Upper lobe of left lung (tissue), 6 donors: ENCODE results near the gene TADA3. TPM values are rescaled to one million over a fixed set of nuclear protein-coding genes. Genes with fewer than 3 reads are reported as not detected.

Experiments used
- ATAC-seq, 2 donors: fragments of 200-7000 bp; cut with Tn5 transposase; one replicate each; pipeline ENCODE4 v1.9.1; 2022; ENCODE audit warnings: mild to moderate bottlenecking in 2 of 2, moderate library complexity in 2 of 2; ENCODE audit not compliant: low FRiP score in 2 of 2
- DNase-seq, 2 donors: peaks; one replicate each; pipeline ENCODE4 v3.0.0-alpha.2; 2019 to 2020
- H3K27ac ChIP-seq, 4 donors: fragments of 200-600 bp; sonication (generic); one replicate each; pipeline ENCODE4 v1.5.1; 2016 to 2019
- H3K27me3 ChIP-seq, 4 donors: fragments of 200-600 bp; sonication (generic); one replicate each; pipeline ENCODE4 v1.5.1; 2017 to 2019
- H3K36me3 ChIP-seq, 4 donors: fragments of 200-600 bp; sonication (generic); one replicate each; pipeline ENCODE4 v1.5.1; 2016 to 2019
- H3K4me1 ChIP-seq, 4 donors: fragments of 200-600 bp; sonication (generic); one replicate each; pipeline ENCODE4 v1.5.1; 2018 to 2019
- H3K4me3 ChIP-seq, 4 donors: fragments of 200-600 bp; sonication (generic); one replicate each; pipeline ENCODE4 v1.5.1; 2017 to 2019; ENCODE audit warnings: mild to moderate bottlenecking in 2 of 4, moderate library complexity in 1 of 4
- H3K9me3 ChIP-seq, 4 donors: fragments of 200-600 bp; sonication (generic); one replicate each; pipeline ENCODE4 v1.5.1; 2018 to 2019
- EP300 ChIP-seq, 4 donors: sonication (generic); formaldehyde crosslinking; IDR thresholded peaks; one replicate each; pipeline ENCODE4 v1.5.1; 2017; ENCODE audit warnings: antibody characterized with exemption in 4 of 4, control low read depth in 2 of 4
- POLR2A ChIP-seq, 4 donors: fragments of 450-650 bp; IDR thresholded peaks; one replicate each; pipeline ENCODE4 v1.5.1; 2016 to 2017; ENCODE audit warnings: antibody characterized with exemption in 4 of 4, mild to moderate bottlenecking in 2 of 4
- POLR2AphosphoS5 ChIP-seq, 2 donors: sonication (generic); formaldehyde crosslinking; IDR thresholded peaks; one replicate each; pipeline ENCODE4 v1.5.1; 2017; ENCODE audit warnings: antibody characterized with exemption in 2 of 2
- WGBS, 2 donors: methylation state at CpG; one replicate each; pipeline ENCODE4 v1.1.5; 2017 to 2018; 5-methylcytosine and 5-hydroxymethylcytosine counted together
- total RNA-seq, 6 donors: library from RNA; depleted of rRNA in 4 of 6; stranded (reverse); fragments of >200 nt in 4 of 6; gene quantifications; one replicate each; pipeline versions ENCODE4 v1.1.0 to v1.2.1, GENCODE V29; 2016 to 2021
- TF ChIP-seq, protein P1 (sequence below), 6 experiments: fragments of 450-650 bp in 4 of 6; fragments of 200-600 bp in 2 of 6; sonication (generic) in 2 of 6; IDR thresholded peaks; one replicate each; pipeline ENCODE4 v1.5.1; 2016 to 2019; ENCODE audit warnings: antibody characterized with exemption in 6 of 6
- donor health status: DM: no; HTN: no; CAD: no; lungs with moderate emphysema.
- donor health status: DM: no; HTN: yes; CAD: no; lungs with severe emphysema.

The TADA3 gene
- total RNA-seq, 6 donors from 2014 or later: 48.2 to 68.0 (median 60.7) TPM

DNA sequence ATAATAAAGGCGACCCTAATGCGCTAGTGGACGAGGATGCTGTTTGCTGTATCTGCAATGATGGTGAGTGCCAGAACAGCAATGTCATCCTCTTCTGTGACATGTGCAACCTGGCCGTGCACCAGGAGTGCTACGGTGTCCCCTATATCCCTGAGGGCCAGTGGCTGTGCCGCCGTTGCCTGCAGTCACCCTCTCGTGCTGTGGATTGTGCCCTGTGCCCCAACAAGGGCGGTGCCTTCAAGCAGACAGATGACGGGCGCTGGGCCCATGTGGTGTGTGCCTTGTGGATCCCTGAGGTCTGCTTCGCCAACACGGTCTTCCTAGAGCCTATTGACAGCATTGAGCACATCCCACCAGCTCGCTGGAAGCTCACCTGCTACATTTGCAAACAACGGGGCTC is 53.1 kb downstream of the TADA3 start:
- Histone ChIP-seq H3K27me3 (no peaks in the 10 kb centered on the region), H3K4me1 (peaks cover 0 to 15% (median 0%) of the 10 kb centered on the region in 4 donors), H3K9me3 (no peaks in the 10 kb centered on the region), H3K27ac (no peak overlapping the region), H3K36me3 (peaks cover 62 to 100% (median 86%) of the 10 kb centered on the region in 4 donors), H3K4me3 (no peak overlapping the region)
- DNase-seq (no peak), ATAC-seq (no peak)
- WGBS, 2 donors: 95 to 98% methylated on average over 5 to 12 of the region's 15 CpGs
- TF ChIP-seq POLR2A (IDR thresholded peaks at IDR 0.05) (no peak), EP300 (IDR thresholded peaks at IDR 0.05) (no peak), POLR2AphosphoS5 (IDR thresholded peaks at IDR 0.05) (no peak)
- TF ChIP-seq, protein P1, sequence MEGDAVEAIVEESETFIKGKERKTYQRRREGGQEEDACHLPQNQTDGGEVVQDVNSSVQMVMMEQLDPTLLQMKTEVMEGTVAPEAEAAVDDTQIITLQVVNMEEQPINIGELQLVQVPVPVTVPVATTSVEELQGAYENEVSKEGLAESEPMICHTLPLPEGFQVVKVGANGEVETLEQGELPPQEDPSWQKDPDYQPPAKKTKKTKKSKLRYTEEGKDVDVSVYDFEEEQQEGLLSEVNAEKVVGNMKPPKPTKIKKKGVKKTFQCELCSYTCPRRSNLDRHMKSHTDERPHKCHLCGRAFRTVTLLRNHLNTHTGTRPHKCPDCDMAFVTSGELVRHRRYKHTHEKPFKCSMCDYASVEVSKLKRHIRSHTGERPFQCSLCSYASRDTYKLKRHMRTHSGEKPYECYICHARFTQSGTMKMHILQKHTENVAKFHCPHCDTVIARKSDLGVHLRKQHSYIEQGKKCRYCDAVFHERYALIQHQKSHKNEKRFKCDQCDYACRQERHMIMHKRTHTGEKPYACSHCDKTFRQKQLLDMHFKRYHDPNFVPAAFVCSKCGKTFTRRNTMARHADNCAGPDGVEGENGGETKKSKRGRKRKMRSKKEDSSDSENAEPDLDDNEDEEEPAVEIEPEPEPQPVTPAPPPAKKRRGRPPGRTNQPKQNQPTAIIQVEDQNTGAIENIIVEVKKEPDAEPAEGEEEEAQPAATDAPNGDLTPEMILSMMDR (IDR thresholded peaks at IDR 0.05): no peak

DNA sequence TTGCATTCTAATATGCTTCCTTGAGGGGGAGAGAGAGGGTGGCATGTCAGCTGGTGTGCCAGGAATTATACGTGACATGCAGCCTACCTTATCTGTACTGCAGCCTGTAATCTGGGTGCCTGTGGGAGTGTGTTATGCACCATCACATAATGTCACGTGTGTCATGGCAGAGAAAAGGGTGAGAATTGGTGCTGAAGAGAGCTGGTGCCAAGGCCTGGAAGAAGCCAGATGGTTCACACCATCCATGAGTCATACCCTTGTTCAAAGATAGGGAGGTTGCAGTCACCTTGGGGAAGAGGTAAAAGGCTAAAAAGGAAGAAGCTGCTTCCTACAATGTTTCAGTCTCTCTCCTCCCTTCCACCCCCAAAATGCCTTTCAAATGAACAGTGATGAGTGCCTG is 55.4 kb downstream of the TADA3 start:
- DNase-seq (no peak), ATAC-seq (no peak)
- Histone ChIP-seq H3K27me3 (no peaks in the 10 kb centered on the region), H3K4me3 (no peak overlapping the region), H3K4me1 (peaks cover 15 to 37% (median 17%) of the 10 kb centered on the region in 4 donors), H3K9me3 (no peaks in the 10 kb centered on the region), H3K27ac (no peak overlapping the region), H3K36me3 (peaks cover 39 to 80% (median 66%) of the 10 kb centered on the region in 4 donors)
- TF ChIP-seq EP300 (IDR thresholded peaks at IDR 0.05): no peak
- TF ChIP-seq POLR2A (IDR thresholded peaks at IDR 0.05): no peak
- 70 to 88% methylated on average over 2 of the region's 2 CpGs for WGBS, 2 donors

DNA sequence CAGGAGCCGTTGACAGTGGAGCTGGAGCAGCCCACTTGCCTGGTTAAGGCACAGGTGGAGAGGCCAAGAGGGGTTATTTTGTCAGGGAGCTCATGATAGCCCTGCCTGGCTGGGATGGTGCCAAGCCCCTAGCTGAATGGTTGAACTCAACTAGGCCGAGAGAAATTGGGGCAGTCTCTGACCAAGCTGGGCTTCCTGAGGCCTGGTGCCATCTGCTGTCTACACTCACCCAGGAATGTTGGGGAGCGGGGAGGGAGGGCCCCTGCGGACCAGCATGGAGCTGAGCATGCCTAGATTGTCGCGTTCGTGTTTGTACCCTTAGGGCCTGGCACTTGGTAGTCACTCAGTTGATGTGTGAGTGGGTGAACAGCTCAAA is 59.5 kb downstream of the TADA3 start:
- no peak for TF ChIP-seq EP300 (IDR thresholded peaks at IDR 0.05)
- TF ChIP-seq, protein P1 (IDR thresholded peaks at IDR 0.05): no peak
- WGBS, 2 donors: 30 to 42% methylated on average over 7 of the region's 7 CpGs
- H3K4me3 ChIP-seq: peak overlapping the region; percentile 61 to 89 (median 80)
- peak overlapping the region; percentile 93 to 96 (median 96) for H3K27ac ChIP-seq
- DNase-seq (no peak), ATAC-seq (no peak)
- no peaks in the 10 kb centered on the region for H3K9me3 ChIP-seq
- no peaks in the 10 kb centered on the region for H3K27me3 ChIP-seq
- peaks cover 21 to 44% (median 24%) of the 10 kb centered on the region in 4 donors for H3K4me1 ChIP-seq
- H3K36me3 ChIP-seq: peaks cover 6 to 39% (median 25%) of the 10 kb centered on the region in 4 donors

DNA sequence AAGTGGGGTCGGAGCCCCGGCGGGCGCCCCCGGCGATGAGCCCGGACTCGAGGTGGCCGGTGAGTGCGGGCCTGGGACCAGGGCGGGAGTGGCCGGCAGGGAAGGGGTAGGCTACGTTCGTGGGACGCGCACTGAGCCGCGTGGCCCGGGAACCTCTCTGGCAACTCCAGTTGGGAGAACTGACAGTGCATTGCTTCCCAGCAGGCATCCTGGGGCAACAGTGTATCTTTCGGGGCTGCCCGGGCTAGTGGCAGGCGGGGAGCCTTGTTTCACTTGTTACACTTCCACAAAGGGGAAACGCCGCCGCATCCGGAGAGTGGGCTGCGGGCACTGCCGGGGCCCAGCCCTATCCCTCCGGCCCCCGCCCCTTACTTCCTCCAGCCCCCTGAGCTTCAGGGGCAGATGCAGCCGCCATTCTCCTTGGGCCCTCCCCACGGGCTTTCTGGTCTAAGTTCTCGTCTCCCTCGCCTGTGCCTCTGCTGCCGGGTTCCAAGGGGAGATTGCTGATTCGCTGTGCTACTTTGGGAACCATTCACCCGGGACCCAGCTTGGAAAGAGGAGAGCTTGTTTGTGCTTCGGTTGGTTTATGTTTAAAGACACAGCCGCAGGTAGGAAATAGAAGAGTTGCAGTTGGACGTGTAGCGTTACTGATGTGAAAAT is 60.1 kb downstream of the TADA3 start:
- TF ChIP-seq POLR2AphosphoS5 (IDR thresholded peaks at IDR 0.05) (no peak), EP300 (IDR thresholded peaks at IDR 0.05) (no peak), POLR2A (IDR thresholded peaks at IDR 0.05) (no peak)
- TF ChIP-seq, protein P1 (IDR thresholded peaks at IDR 0.05): no peak
- WGBS, 2 donors: 1 to 8% methylated on average over 7 to 39 of the region's 41 CpGs
- no peaks in the 10 kb centered on the region for H3K27me3 ChIP-seq
- ATAC-seq: peak in 1 of 2 donors; percentile 14
- peak overlapping the region; percentile 61 to 89 (median 80) for H3K4me3 ChIP-seq
- peak overlapping the region; percentile 93 to 96 (median 96) for H3K27ac ChIP-seq
- peaks cover 21 to 44% (median 24%) of the 10 kb centered on the region in 4 donors for H3K4me1 ChIP-seq
- DNase-seq: peak in 1 of 2 donors; percentile 47
- peaks cover 4 to 34% (median 21%) of the 10 kb centered on the region in 4 donors for H3K36me3 ChIP-seq
- H3K9me3 ChIP-seq: no peaks in the 10 kb centered on the region

DNA sequence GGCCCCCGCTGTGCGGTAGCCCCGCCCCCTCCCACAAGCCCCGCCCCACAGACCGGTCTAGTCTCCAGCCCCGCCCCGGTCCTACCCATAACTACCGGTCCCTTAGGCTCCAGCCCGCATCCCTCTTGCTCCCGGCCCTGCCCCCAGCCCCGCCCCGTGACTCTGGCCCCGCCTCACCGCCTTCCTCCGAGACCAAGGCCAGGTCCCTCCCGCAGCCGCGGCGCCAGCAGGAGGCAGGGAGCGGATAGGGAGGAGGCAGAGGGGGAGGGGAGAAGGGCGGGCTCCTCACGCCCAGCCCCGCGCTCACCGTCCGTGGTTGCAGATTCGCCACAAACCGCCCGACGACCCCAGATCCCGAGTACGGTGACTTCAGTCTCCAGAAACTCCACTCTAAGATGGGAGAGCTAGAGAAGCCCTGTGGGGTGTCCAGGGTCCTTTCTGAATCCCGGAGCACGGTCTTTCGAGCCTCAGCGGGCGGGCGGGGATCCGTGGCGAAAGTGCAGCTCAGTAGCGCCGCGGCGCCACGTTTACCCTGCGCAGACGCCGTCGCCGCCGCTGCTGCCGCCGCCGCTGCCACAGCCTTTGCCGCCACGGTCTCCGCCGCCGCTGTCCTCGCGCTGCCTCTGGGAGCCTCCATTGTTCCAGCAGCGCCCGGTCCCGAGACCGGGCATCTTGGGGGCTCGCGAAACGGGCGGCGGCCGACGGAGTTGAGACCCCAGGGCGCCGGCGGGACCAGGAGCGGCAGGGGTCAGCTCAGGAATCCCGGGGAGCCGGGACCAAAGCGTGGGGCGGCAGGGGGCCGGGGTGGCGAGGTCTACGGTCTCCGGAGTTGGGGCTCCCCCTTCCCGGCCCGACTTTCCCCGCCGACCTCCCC is 60.8 kb downstream of the TADA3 start, which contains the start of gene BRPF1:
Gene BRPF1, plus strand, starts transcription at position 530 of the 874 bp plus-strand sequence. CDS start 2,406 bp downstream, outside the sequence.
- Histone ChIP-seq H3K4me3 (peak within 1 kb of the TSS; percentile 61 to 89 (median 80)), H3K27ac (peak within 1 kb of the TSS; percentile 93 to 96 (median 96)), H3K36me3 (peaks cover 4 to 26% (median 14%) of the 10 kb centered on the region in 4 donors), H3K9me3 (no peaks in the 10 kb centered on the region), H3K27me3 (no peaks in the 10 kb centered on the region), H3K4me1 (peaks cover 21 to 44% (median 24%) of the 10 kb centered on the region in 4 donors)
- ATAC-seq (peak; percentile 97 to 100), DNase-seq (peak; percentile 100)
- TF ChIP-seq POLR2AphosphoS5 (IDR thresholded peaks at IDR 0.05) (peak; percentile 58 to 79), POLR2A (IDR thresholded peaks at IDR 0.05) (peak in 3 of 4 donors; percentile 58 to 80 (median 59)), EP300 (IDR thresholded peaks at IDR 0.05) (no peak)
- TF ChIP-seq, protein P1 (IDR thresholded peaks at IDR 0.05): peak in 4 of 6 experiments; percentile 16 to 45 (median 26)
- WGBS, 2 donors: 1% methylated on average over 18 to 35 of the region's 88 CpGs
